ENCODE measurements around the gene CEBPZ.
A peak's percentile ranks its signal among the peaks of the same experiment; 100 is the strongest.

DNA sequence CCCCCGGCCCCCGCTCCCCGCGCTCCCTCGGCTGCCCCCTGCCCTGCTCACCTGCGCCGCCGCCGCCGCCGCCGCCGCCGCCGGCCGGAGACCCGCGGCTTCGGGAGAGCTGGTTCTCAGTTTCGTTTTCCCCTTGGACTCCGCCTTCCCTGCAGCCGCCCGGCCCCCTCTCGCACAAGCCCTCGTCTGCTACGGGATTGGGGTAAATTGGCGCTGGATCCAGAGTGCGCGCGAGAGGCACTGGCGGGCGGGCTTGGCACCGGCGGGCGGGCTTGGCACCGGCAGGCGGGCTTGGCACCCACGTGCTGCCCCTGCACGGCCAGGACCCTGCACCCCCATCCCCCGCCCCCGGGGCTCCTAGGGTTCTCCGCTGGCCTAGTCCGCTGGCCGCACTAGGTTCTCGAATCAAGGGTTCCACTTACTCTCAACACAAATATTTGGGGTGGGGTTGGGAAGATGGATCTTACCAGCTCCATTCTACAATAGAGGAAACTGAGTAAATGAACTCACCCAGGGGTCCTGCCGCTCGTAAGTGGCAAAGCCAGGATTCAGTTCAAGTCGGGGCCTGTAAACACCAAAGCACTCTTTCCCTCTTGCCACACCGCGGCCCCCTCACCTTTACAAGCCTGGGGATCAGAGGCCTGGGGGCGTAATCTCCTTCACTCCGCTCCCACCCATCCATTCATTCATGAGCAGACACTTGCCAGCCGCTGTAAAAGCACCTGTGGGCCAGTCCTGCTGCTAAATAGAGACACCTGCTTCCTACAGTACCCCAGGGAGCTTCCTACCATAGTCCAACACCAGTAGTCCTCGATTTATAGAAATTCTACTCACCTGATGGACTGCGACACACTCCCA is 74.3 kb downstream of the CEBPZ start, which contains the start of gene EIF2AK2:
- TF ChIP-seq FOXM1 (IDR thresholded peaks at IDR 0.05; ENCODE audit: borderline replicate concordance, low read depth) (no peak), EP300 (IDR thresholded peaks at IDR 0.05; ENCODE audit: borderline replicate concordance) (no peak), RAD21 (IDR thresholded peaks at IDR 0.05; ENCODE audit: low read depth) (no peak), TAF1 (IDR thresholded peaks at IDR 0.05; ENCODE audit: low read depth) (peak; percentile 23; the same call in 1 of the 2 replicates), TCF12 (IDR thresholded peaks at IDR 0.05; ENCODE audit: low read depth) (no peak), ZBTB7A (IDR thresholded peaks at IDR 0.05; ENCODE audit: low read depth) (peak; percentile 71; the same call in 1 of the 2 replicates), CREB1 (IDR thresholded peaks at IDR 0.05; ENCODE audit: low read depth) (no peak), CEBPB (IDR thresholded peaks at IDR 0.05) (no peak), YY1 (IDR thresholded peaks at IDR 0.05; ENCODE audit: low read depth) (no peak), NFIC (IDR thresholded peaks at IDR 0.05) (peak; percentile 20; the same call in 1 of the 2 replicates), TEAD4 (IDR thresholded peaks at IDR 0.05) (no peak)
- TF ChIP-seq, protein P1, sequence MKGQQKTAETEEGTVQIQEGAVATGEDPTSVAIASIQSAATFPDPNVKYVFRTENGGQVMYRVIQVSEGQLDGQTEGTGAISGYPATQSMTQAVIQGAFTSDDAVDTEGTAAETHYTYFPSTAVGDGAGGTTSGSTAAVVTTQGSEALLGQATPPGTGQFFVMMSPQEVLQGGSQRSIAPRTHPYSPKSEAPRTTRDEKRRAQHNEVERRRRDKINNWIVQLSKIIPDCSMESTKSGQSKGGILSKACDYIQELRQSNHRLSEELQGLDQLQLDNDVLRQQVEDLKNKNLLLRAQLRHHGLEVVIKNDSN (IDR thresholded peaks at IDR 0.05) = 0 out of 2 replicates have a peak, but pooled peaks have one; percentile 6
- TF ChIP-seq, protein P2, sequence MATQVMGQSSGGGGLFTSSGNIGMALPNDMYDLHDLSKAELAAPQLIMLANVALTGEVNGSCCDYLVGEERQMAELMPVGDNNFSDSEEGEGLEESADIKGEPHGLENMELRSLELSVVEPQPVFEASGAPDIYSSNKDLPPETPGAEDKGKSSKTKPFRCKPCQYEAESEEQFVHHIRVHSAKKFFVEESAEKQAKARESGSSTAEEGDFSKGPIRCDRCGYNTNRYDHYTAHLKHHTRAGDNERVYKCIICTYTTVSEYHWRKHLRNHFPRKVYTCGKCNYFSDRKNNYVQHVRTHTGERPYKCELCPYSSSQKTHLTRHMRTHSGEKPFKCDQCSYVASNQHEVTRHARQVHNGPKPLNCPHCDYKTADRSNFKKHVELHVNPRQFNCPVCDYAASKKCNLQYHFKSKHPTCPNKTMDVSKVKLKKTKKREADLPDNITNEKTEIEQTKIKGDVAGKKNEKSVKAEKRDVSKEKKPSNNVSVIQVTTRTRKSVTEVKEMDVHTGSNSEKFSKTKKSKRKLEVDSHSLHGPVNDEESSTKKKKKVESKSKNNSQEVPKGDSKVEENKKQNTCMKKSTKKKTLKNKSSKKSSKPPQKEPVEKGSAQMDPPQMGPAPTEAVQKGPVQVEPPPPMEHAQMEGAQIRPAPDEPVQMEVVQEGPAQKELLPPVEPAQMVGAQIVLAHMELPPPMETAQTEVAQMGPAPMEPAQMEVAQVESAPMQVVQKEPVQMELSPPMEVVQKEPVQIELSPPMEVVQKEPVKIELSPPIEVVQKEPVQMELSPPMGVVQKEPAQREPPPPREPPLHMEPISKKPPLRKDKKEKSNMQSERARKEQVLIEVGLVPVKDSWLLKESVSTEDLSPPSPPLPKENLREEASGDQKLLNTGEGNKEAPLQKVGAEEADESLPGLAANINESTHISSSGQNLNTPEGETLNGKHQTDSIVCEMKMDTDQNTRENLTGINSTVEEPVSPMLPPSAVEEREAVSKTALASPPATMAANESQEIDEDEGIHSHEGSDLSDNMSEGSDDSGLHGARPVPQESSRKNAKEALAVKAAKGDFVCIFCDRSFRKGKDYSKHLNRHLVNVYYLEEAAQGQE (IDR thresholded peaks at IDR 0.05; ENCODE audit: low read depth) = no peak
